CD4-positive, alpha-beta T cell treated with Interleukin-17A for 4 hours (primary cell): Measurements from ENCODE around the gene CPTP.
A peak's percentile ranks its signal among the peaks of the same experiment; 100 is the strongest.
"Not testable (repeated sequence)": the region's sequence is repeated elsewhere in the genome, so short reads cannot be mapped to it uniquely, and the experiment has no call there.

Experiments
- DNase-seq: peaks from one replicate; pipeline ENCODE4 v3.0.0-alpha.2; 2020; ENCODE audit warnings: mixed read lengths

CPTP gene

GRCh38 chr1:1307261-1307922 lies 17.2 kb upstream of the CPTP start:
- DNase-seq, result no peak

GRCh38 chr1:1307923-1308755 lies 16.5 kb upstream of the CPTP start, which contains the start of the genes ACAP3 and PUSL1:
Gene ACAP3 (minus strand): TSS chr1:1307930. CDS start chr1:1307815, 115 bp downstream.
Gene PUSL1 (plus strand): TSS chr1:1308597. CDS start chr1:1308644, 47 bp downstream.
- DNase-seq, result peak; percentile 93

GRCh38 chr1:1308756-1309250 lies 15.8 kb upstream of the CPTP start:
- DNase-seq, result peak; percentile 12

GRCh38 chr1:1309251-1310108 lies 15.1 kb upstream of the CPTP start:
- DNase-seq, result peak; percentile 11

GRCh38 chr1:1310109-1310385 lies 14.6 kb upstream of the CPTP start:
- DNase-seq, result no peak

GRCh38 chr1:1310476-1311053 lies 14.0 kb upstream of the CPTP start:
- no peak for DNase-seq

GRCh38 chr1:1311107-1312104 lies 13.2 kb upstream of the CPTP start:
- no peak for DNase-seq

GRCh38 chr1:1312450-1313314 lies 11.9 kb upstream of the CPTP start:
- no peak for DNase-seq

GRCh38 chr1:1313500-1314236 lies 10.9 kb upstream of the CPTP start:
- no peak for DNase-seq

GRCh38 chr1:1314237-1314586 lies 10.4 kb upstream of the CPTP start:
- no peak for DNase-seq

GRCh38 chr1:1314678-1315335 lies 9.8 kb upstream of the CPTP start:
- DNase-seq, result no peak

GRCh38 chr1:1315435-1315954 lies 9.1 kb upstream of the CPTP start:
- no peak for DNase-seq

- not testable (repeated sequence) for DNase-seq
Measured at GRCh38 chr1:1316199-1316598, 8.4 kb upstream of the CPTP start.

GRCh38 chr1:1317420-1317819 lies 7.2 kb upstream of the CPTP start:
- DNase-seq, result no peak

- no peak for DNase-seq
Measured at GRCh38 chr1:1318131-1318652, 6.4 kb upstream of the CPTP start.

- no peak for DNase-seq
Measured at GRCh38 chr1:1318777-1319645, 5.6 kb upstream of the CPTP start.

GRCh38 chr1:1319646-1319941 lies 5.0 kb upstream of the CPTP start:
- no peak for DNase-seq
